Stimulated activated CD4-positive, alpha-beta T cell treated with anti-CD3 and anti-CD28 coated beads, Interleukin-12 subunit alpha, Interleukin-12 subunit beta, amount 100 ng/mL, for 4 hours (primary cell): Measurements from ENCODE around the gene CEP85.

Experiments used
- DNase-seq: peaks from one replicate; pipeline ENCODE4 v3.0.0-alpha.2; 2020

CEP85 gene, protein sequence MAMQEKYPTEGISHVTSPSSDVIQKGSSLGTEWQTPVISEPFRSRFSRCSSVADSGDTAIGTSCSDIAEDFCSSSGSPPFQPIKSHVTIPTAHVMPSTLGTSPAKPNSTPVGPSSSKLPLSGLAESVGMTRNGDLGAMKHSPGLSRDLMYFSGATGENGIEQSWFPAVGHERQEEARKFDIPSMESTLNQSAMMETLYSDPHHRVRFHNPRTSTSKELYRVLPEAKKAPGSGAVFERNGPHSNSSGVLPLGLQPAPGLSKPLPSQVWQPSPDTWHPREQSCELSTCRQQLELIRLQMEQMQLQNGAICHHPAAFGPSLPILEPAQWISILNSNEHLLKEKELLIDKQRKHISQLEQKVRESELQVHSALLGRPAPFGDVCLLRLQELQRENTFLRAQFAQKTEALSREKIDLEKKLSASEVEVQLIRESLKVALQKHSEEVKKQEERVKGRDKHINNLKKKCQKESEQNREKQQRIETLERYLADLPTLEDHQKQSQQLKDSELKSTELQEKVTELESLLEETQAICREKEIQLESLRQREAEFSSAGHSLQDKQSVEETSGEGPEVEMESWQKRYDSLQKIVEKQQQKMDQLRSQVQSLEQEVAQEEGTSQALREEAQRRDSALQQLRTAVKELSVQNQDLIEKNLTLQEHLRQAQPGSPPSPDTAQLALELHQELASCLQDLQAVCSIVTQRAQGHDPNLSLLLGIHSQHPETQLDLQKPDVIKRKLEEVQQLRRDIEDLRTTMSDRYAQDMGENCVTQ

DNA sequence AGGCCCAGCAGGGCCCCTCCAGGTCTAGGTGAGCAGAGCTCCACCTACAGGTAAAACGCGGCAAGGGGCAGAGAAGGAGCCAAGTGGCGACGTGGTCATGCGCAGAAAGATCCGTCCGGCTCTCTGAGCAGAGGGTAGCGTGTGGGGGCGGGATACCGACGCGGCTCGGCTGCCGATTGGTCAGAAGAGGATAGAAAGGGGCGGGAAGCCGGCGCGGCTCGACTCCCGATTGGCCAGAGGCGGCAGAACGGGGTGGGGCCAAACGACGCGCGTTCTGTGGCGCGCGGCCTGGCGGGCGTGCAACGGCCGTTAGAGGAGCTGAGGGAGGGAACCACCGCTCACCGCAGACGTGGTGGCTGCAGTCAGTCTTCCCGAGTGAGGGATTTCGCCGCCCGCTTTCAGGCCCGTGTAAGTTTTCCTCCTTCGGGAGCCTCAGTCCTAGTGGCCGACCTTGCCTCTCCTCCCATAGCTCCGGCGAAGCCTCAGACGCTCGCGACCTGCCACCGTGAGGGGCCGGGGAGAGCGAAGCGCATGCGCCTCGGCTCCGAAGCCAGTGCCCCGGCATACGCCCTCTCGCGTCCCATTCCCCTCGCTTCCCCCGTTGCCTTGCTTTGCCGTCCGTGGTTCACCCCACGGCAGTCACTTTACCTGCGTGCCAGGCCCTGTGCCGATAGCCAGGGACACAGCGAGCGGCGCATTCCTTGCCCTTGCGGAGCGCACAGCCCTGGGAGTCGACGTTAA is at the start of gene CEP85:
TSS of gene CEP85 (plus strand) at position 298 of the 741 bp plus-strand sequence. CDS start 5,584 bp downstream, outside the sequence.
- DNase-seq: peak; percentile 98

DNA sequence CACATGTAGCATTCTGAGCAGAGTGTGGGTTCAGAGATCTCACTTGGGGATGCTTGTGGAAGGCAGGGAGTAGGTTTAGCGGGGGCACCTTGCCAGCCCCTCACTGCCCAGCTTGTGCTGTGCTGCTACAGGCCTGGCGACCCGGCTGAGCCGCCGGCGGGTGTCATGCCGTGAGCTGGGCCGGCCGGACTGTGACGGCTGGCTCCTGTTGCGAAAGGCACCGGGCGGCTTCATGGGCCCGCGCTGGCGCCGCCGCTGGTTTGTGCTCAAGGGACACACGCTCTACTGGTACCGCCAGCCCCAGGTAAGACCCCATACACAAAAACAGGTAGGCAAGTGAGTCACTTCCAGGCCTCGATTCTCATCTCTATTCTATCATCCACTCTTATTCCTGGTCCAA is 49.1 kb upstream of the CEP85 start:
- no peak for DNase-seq

DNA sequence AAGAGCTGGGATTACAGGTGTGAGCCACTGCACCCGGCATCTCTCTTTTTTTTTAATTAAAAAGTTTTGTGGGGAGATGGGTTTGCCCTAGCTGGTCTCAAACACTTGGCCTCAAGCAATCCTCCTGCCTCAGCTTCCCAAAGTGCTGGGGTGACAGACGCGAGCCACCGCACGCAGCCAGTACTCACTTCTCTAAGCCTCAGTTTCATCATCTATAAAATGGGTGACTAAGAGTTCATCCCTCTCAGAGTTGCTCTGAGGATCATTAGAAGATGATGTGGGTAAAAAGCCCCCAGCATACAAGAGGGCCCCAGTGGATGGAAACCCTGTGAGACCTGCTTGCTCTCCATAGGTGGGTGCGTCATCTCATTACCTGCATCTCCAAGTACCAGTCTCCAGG is 46.1 kb upstream of the CEP85 start:
- no peak for DNase-seq

DNA sequence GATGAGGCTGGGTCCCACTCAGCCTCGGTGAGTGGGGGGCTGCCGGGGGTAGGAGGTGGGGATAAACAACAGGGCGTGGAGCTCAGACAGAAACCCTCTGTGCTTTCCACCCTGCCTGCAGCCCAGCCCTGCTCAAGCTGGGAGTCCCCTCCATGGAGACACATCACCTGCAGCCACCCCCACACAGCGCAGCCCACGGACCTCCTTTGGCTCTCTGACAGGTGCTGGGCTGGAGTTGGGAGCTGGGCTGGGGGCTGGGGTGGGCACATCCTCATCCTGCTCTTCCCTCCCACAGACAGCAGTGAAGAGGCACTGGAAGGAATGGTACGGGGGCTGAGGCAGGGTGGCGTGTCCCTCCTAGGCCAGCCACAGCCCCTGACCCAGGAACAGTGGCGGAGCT is 45.5 kb upstream of the CEP85 start:
- DNase-seq: no peak

DNA sequence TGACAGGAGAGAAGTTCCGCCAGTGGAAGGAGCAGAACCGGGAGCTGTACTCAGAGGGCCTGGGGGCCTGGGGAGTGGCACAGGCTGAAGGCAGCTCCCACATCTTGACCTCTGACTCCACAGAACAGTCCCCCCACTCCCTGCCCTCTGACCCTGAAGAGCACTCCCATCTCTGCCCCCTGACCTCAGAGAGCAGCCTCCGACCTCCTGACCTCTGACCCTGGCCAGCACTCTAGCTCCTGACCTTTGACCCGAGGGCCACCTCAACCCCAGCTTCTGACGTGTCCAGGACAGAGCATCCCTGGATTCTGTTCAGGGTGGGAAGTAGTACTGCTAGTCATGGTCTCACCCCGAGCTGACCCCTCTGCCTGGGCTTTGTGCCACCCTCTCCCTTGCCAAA is 44.7 kb upstream of the CEP85 start:
- DNase-seq: no peak

DNA sequence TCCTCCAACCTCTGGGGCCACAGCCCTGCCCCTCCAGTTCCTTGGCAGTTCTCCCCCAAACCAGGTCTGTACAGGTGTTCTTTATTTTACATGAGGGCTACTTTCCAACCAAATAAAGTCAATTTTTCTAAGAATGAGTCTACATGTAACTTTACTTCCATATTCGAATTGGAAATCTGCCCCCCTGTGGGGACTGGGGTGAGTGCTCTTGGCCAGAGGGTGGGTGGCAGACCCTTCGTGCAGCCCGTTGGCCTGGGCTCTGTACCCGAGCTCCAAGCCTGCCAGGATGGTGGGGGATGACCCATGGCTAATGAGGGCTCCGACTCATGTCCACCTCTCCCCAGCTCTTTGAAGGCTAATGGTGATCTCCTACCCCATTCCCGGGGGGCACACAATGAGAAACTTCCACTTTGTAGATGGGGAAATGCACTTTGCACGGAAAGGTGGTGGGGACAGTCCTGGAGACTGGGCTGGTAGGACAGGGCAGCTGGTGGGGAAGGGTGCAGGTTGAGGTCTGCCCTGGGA is 44.2 kb upstream of the CEP85 start:
- DNase-seq: no peak

DNA sequence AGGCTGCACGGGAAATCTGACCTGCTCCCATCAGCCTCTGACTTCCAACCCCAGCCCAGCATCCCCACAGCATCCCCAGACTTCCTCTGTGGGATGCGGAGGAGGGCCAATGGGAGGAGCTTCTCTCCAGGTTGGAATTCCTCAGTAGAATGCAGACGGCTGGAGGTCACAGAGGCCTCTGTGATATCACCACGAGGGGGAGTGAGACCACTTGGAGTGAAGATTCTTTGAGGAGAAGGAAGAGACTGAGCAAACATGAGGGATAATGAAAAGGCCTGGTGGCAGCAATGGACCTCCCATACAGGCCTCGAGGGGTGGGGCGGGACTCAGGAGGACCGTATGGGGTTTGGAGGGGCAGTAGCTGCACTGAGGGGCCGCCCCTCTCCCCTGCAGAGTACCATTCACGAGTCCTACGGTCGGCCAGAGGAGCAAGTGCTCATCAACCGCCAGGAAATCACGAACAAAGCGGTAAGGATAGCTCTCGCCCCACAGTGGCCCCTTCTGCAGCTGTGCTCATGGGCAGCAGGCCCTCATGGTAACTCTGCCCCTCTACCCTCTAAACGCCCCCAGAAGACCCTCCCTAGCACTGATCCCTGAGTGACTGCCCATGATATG is 43.5 kb upstream of the CEP85 start, which contains the start of gene CATSPER4:
TSS of gene CATSPER4 (plus strand) at position 230 of the 615 bp plus-strand sequence. CDS start at position 256, 26 bp downstream.
- DNase-seq: no peak

DNA sequence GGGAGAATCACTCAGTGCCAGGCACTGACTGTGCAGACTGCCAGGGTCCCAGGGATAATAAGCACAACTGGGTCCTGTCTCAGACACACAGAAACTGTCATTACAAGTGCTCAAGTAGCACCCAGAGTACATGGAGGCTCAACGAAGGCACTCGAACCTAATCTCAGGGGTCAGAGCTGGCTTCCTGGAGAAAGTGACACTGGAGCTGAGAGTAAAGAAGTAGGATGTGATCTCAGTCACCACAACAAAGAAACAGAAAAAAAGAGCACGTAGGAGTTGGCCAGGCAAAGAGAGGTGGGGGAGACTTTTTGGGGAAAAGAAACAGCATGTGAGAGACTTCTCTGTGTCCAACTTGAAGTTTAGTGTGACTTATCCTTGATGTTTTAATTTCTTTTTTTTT is 42.3 kb upstream of the CEP85 start:
- DNase-seq: no peak

DNA sequence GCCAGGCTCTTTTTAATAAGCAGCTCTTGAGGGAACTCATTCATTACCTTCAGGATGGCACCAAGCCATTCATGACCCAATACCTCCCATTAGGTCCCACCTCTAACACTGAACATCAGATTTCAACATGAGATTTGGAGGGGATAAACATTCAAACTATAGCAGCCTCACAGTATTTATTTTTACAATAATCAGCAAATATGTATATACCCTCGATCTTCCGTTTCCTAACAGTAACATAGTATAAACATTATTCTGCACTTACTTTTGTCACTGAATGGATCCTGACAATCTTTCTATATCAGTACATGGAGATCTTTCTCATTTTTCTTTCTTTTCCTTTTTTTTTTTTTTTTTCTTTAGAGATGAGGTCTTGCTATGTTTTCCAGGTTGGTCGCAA is 38.2 kb upstream of the CEP85 start:
- no peak for DNase-seq

DNA sequence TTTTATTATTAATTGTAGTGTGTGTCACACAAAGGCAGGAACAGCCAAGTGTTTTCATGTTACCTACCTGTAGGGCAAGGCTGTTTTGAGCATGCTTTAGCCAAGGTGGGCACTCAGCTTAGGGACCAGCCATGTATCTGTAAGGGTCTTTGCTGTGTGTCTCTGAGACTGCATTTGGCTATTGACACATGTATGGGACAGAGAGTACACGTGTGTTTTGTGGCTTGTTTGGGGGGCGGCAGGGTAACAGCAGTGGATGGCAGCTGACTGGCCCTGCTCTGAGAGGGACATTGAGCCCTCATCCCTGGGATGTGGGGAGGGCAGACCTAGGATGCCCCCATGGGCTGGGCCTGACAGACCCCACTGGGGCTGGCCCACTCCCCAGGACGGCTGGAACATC is 36.7 kb upstream of the CEP85 start:
- DNase-seq: no peak

DNA sequence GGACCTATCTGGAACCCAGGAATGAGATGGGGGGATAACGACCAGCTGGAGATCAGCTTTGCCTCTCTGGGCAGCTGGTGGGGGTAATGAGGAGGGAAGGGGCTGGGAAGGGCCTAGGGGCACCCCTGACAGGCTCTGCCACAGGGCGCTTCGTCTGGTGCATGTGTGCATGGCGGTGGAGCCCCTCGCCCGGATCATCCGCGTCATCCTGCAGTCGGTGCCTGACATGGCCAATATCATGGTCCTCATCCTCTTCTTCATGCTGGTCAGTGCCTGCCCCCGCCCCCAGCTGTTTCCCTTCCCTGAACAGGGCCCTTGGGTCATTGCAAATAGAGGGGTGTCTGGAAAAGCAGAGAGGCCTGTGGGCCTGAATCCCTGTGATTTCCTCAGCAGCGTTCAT is 36.2 kb upstream of the CEP85 start:
- no peak for DNase-seq

DNA sequence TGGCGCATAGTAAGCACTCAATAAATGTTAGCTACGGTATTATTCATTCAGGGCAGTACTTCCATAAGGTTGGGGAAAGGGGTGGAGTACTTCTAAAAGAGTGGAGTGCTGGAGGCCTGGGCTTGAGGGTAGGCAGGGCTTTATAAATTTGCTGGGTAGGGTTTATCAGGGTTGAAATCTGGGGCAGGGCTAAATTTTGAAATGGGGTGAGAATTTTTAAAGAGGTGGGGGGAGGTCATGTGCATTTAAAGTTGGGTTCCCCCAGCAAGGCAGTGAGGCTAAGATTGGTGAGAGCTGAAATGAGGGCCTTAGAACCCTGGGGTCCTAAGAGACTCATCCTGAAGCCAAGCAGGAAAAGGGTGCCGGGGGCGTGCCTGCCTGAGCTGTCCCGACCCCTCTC is 33.6 kb upstream of the CEP85 start:
- DNase-seq: no peak

DNA sequence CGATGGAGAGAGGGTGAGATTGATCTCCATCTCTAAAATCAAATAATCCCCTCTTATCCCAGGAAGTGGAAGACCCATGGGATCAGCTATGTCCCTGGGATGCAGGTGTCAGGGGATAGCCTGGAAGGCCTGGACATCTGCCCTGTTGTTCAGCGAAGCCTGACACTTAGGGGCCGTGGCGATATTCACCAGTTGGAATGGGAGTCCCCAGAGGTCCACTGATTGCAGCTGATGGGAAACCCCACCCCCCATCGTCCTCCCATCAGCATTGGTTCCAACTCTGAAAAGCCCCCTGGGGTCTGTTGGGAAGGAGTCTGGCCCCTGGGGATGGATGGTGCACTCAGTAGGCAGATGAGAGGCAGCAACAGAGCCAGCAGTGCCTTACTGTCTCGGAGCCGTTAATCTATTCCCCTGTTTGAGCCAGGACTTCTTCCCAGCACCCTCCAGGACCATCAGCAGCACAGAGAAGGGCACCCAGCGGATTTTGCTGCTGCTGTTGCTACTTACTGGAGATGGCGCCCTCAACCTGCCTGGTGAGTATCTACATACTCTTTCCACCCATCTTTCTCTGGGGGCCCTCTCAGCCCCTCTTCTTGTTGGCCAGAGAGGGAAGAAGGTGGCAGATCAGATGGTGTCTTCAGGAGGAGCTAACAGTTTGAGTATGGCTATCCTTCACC is 30.2 kb upstream of the CEP85 start:
- no peak for DNase-seq

DNA sequence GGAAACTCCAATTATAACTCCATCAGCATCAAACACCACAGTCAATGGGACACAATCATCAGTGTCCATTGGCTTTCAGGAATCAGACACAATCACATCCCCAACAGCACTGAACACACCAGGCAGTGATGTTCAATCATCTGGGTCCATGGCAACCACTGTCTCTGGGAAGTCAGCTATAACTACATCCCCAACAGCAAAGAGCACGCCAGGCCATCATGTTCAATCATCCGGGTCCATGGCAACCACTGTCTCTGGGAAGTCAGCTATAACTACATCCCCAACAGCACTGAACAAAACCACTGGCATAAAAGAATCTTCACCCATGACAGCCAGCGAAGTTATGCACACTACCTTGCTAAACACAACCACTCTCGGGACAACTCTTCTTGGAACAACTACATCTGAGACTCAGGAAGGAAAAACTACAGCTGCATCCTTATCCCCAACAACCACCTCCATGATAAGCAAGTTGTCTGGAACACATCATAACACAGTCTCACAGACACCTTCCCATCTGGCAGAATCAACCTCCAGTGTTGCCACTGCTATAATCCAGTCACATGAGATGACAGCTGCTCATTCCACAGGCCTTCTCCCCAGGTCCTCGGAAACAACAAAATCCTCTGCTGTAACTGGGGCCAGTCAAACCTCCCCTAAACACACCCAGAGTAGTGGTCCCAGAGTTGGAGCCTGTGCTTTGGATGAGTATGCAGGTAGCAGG is 23.7 kb upstream of the CEP85 start:
- no peak for DNase-seq

DNA sequence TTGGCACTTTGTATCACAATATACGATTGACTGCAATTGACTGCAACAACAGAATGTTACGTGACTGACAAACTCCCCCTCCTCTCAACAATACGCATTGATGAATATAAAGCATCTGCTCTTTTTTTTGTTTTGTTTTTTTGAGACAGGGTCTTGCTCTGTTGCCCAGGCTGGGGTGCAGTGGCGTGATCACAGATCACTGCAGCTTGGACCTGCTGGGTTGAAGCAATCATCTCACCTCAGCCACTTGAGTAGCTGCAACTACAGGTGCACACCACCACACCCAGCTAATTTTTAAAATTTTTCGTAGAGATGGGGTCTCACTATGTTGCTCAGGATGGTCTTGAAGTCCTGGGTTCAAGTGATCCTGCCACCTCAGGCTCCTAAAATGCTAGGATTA is 21.3 kb upstream of the CEP85 start:
- DNase-seq: no peak

DNA sequence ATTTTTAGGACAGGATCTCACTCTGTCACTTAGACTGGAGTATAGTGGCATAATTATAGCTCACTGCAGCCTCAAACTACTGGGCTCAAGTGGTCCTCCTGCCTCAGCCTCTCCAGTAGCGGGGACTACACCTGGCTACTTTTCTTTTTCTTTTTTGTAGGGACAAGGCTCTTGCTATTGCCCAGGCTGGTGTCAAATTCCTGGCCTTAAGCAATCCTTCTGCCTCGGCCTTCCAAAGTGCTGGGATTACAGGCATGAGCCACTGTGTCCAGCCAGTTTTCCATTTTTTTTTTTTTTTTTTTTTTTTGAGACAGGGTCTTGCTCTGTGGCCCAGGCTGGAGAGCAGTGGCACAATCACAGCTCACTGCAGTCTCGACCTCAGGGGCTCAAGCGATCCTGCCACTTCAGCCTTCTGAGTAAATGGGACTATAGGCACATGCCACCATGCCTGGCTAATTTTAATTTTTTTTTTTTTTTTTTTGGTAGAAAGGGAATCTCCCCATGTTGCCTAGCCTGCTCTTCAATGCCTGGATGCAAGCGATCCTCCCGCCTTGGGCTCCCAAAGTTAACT is 20.6 kb upstream of the CEP85 start:
- no peak for DNase-seq

DNA sequence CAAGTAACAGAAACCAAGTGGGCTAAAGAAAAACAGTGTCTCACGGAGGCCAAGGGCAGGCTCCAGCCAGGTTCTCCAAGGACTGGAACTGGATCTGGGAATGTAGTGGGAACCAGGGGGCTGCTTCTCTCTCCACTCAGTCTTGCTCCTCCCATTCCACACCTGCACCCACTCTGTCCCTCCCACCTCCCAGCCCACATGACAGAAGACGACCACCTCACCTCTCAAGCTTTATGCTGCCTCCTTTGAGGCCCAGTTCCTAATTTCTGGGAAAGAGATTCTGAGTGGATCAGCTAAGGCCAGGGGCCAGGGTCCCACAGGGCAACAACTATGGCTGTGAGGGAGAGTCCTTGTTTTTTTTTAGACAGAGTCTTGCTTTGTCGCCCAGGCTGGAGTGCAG is 18.8 kb upstream of the CEP85 start:
- DNase-seq: no peak

DNA sequence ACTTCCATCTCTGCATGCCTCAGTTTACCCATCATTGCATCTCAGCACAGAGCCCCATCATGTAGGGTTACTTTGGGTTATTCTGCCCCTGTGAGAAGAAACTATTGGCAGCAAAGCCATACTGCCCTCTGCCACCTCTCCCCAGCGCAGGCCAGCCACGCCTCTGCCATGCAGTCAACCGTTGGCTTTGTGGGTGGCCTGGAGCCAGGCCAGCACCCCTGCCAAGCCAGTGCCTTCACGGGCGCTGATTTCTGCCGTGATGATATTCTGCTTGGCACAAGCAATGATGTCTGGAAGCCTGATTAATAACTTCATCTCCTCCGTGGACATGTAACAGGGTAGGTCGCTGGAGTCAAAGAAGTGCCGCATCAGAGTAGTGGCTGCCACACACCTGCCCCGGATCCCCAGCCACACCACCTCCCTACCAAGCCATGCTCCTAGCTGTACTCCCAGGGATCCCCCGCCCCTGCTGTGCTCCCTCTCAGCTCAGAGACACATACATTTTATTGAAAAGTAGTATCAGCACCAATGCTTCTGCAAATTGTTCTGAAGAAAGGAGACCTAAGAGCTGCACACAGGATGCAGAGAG is 15.0 kb upstream of the CEP85 start:
- DNase-seq: no peak

DNA sequence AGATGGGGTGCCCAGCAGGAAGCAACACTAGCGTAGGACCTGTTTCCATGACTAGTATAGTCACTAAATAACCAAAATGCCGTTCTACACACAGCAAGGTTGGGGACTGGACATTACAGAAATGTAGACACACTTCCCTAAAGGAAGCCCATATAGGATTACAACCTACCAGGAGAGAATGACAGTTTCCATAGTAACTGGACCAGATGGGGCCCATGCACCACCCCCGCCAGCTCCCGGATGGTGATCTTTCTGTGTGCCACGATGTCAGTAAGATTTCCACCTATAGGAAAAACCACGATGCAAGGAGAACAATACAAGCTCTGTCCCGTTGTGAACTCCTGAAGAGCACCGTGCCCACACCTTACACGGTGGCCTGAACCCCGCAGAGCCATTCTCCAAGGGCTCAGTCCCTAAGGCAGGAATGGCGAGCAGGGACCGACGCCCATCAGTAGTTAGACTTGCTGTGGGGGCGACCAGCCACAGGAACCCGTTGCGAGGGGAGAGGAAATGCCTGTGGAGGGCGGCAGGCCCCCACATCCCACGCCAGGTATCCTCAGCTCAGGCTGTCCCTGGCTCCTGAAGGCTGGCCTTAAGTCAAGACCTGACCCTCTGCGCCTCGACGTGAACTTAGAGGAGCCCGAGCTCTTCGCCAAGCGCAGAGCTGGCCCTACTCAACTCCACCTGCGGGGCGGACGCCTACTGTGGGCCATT is 13.6 kb upstream of the CEP85 start:
- no peak for DNase-seq

DNA sequence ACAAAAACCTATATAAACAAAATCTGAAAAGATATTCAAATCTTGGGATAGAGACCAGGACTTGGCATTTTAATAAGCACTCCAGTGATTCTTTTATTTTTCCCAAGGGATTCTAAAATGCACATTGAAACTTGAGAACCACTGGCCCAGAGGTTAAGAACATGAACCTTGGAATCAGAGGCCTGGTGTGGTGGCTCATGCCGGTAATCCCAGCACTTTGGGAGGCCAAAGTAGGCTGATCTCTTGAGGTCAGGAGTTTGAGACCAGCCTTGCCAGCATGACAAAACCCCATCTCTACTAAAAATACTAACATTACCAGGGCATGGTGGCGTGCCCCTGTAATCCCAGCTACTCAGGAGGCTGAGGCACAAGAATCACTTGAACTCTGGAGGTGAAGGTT is 12.9 kb upstream of the CEP85 start:
- no peak for DNase-seq
